Sigmoid colon (tissue), 3 donors: ENCODE data around the gene CARMIL1.

Experiments
- POLR2A ChIP-seq, 2 donors: fragments of 450-650 bp; IDR thresholded peaks; one replicate each; pipeline ENCODE4 v1.6.1; 2016; ENCODE audit warnings: antibody characterized with exemption in 2 of 2, mild to moderate bottlenecking in 2 of 2, moderate library complexity in 2 of 2
- TF ChIP-seq, protein P1 (sequence below), 4 experiments: fragments of 450-650 bp in 3 of 4; fragments of 200-600 bp in 1 of 4; IDR thresholded peaks; one replicate each; pipeline ENCODE4 v1.5.1; 2016 to 2019; ENCODE audit warnings: antibody characterized with exemption in 4 of 4, mild to moderate bottlenecking in 3 of 4, moderate library complexity in 2 of 4

DNA sequence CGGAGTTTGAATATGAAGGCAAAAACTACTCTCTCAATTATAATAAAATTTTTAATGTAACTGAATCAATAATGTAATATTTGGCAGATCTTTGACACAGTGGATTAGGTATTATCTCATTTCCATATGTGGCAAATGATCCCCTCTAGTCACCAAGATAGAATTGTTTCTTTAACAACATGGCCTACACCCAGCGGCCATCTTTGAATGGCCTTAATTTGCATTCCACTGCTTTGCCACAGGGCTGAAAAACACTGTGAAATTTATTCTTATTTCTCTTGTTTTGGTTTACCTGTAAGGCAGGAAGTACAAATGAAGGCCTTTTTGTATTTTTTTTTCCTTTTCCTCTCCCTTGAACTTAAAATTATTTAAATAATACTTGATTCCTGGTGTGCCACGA lies 210.2 kb downstream of the CARMIL1 start:
- TF ChIP-seq, protein P1, sequence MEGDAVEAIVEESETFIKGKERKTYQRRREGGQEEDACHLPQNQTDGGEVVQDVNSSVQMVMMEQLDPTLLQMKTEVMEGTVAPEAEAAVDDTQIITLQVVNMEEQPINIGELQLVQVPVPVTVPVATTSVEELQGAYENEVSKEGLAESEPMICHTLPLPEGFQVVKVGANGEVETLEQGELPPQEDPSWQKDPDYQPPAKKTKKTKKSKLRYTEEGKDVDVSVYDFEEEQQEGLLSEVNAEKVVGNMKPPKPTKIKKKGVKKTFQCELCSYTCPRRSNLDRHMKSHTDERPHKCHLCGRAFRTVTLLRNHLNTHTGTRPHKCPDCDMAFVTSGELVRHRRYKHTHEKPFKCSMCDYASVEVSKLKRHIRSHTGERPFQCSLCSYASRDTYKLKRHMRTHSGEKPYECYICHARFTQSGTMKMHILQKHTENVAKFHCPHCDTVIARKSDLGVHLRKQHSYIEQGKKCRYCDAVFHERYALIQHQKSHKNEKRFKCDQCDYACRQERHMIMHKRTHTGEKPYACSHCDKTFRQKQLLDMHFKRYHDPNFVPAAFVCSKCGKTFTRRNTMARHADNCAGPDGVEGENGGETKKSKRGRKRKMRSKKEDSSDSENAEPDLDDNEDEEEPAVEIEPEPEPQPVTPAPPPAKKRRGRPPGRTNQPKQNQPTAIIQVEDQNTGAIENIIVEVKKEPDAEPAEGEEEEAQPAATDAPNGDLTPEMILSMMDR (IDR thresholded peaks at IDR 0.05): no peak
- TF ChIP-seq POLR2A (IDR thresholded peaks at IDR 0.05): no peak
